GM19328 (cell line): ENCODE results near the gene MYO9A.

Experiments
- ATAC-seq: cut with Tn5 transposase; IDR thresholded peaks from one replicate; pipeline ENCODE4 v1.9.1; 2021; ENCODE audit warnings: mild to moderate bottlenecking, moderate library complexity; ENCODE audit not compliant: unreplicated experiment

MYO9A gene

GRCh38 chr15:71974211-71974610, 143.7 kb downstream of the MYO9A start:
- ATAC-seq: no peak

GRCh38 chr15:71973366-71973765, 144.6 kb downstream of the MYO9A start:
- ATAC-seq: no peak

GRCh38 chr15:71971905-71972304, 146.0 kb downstream of the MYO9A start:
- ATAC-seq: no peak

GRCh38 chr15:71970435-71970834, 147.5 kb downstream of the MYO9A start:
- no peak for ATAC-seq

DNA sequence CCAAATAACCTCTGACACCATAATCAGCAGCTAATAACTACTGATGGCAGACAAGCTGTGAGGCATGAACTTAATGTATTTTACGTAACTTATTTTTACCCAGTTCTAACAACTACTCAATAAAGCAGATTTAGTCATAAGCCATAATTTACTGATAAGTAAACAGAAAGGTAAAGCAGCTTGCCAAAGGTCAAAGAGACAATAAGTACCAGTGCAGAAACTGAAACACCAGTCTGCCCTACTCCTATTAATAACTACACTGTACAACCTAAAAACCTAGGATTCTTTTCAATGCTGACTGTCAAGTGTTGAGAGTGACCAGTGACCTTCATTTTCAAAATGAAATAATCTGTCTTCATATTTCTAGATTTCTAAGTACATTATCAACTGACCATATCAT, 155.4 kb downstream of the MYO9A start:
- ATAC-seq: no peak

GRCh38 chr15:71957026-71957425, 160.9 kb downstream of the MYO9A start:
- no peak for ATAC-seq

- ATAC-seq: no peak
Observed at GRCh38 chr15:71951134-71951533, 166.8 kb downstream of the MYO9A start.

- no peak for ATAC-seq
Observed at GRCh38 chr15:71945012-71945411, 172.9 kb downstream of the MYO9A start.

GRCh38 chr15:71943806-71944205, 174.1 kb downstream of the MYO9A start:
- ATAC-seq: no peak

GRCh38 chr15:71939981-71940588, 177.9 kb downstream of the MYO9A start:
- no peak for ATAC-seq

- ATAC-seq: no peak
Observed at GRCh38 chr15:71937650-71938311, 180.2 kb downstream of the MYO9A start.

GRCh38 chr15:71934446-71934845, 183.5 kb downstream of the MYO9A start:
- no peak for ATAC-seq

DNA sequence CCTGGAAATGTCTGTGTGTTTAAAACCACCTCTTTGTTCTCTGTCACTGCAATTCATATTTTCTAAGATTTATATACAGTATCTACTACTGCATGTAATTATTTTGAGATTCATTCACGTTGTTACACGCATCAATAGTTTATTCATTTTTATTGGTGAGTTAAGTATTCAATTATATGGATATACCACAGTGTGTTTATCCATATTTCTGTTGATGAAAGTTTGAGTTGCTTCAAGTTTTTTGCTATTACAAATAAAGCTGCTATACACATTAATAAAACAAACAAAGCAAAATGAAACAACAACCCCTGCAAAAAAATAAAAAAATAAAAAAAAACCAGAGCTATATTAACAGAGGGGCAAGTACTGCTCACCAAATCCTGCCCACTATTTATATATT, 185.3 kb downstream of the MYO9A start:
- ATAC-seq: no peak

- no peak for ATAC-seq
Observed at GRCh38 chr15:71931261-71931660, 186.7 kb downstream of the MYO9A start.

GRCh38 chr15:71925145-71925544, 192.8 kb downstream of the MYO9A start:
- ATAC-seq: no peak

GRCh38 chr15:71921191-71921590, 196.8 kb downstream of the MYO9A start:
- ATAC-seq: no peak

DNA sequence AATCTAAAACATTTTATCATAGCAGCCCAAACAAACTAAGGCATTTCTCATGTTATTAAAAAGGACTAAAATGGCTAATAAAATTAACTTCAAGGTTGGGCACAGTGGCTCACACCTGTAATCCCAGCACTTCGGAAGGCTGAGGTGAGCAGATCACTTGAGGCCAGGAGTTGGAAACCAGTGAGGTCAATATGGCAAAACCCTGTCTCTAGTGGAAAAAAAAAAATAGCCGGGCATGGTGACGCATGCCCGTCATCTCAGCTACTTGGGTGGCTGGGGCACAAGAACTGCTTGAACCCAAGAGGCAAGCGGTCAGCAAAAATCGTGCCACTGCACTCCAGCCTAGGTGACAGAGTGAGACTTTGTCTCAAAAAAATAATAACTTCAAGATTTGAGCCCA, 197.4 kb downstream of the MYO9A start:
- ATAC-seq: no peak

DNA sequence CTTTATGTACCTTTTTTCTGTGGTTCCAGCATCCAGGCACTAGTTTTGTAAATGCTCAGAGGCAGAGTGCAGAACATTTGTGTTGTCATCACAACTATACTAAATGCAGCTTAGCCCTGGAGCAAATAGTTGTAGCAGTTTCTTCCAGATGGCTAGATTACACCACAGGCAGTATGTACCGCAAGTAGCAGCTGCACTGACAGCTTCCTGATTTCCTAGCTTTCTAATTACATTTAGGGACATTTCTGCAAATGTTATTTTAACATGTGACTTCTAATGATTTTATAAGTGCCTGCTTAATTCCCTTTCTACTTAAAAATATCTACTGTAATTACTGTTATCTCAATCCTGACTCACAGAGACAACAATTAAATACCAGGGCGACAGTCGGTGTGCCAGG, 201.1 kb downstream of the MYO9A start:
- no peak for ATAC-seq

- no peak for ATAC-seq
Observed at GRCh38 chr15:71914092-71914491, 203.9 kb downstream of the MYO9A start.

GRCh38 chr15:71899674-71900073, 218.3 kb downstream of the MYO9A start:
- ATAC-seq: no peak

GRCh38 chr15:71893691-71894090, 224.3 kb downstream of the MYO9A start:
- ATAC-seq: no peak

DNA sequence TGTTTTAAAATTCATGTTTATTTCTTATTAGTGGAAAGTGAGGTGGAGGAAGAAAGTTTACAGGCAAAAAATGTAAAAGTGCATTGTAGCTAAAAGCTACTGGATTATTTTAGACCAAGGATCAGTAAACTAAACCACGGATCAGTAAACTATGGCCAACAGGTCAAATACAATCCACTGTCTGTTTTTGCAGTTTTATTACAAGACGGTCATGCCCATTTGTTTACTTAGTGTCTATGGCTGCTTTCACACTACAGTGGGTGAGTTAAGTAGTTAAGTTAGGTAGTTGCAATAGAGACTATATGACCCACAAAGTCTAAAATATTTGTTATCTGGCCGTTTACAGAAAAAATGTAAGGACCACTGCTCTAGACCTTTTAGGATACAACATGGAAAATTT, 225.6 kb downstream of the MYO9A start:
- no peak for ATAC-seq

- ATAC-seq: no peak
Observed at GRCh38 chr15:71891026-71891425, 226.9 kb downstream of the MYO9A start.
